B cell (primary cell): ENCODE measurements around the gene TSPAN18. TPM values are rescaled to one million over a fixed set of nuclear protein-coding genes. Genes with fewer than 3 reads are reported as not detected.

Experiments used
- ATAC-seq: fragments of 200-7000 bp; cut with Tn5 transposase; one replicate; pipeline ENCODE4 v1.10.0; 2021; ENCODE audit warnings: low read depth, mild to moderate bottlenecking, moderate number of reproducible peaks, moderate library complexity
- CTCF ChIA-PET: fragments of 350-600 bp; sonication (Branson Sonifier 250); formaldehyde crosslinking; loops from one replicate; lab custom pipeline; 2021; ENCODE audit warnings: antibody characterized with exemption, inconsistent platforms; lab: Charles Lee
- POLR2A ChIA-PET: fragments of 350-600 bp; sonication (Branson Sonifier 250); formaldehyde crosslinking; loops from one replicate; lab custom pipeline; 2021; ENCODE audit warnings: antibody characterized with exemption; lab: Charles Lee
- DNase-seq: peaks from one replicate; pipeline ENCODE4 v3.0.0; 2013
- H2AFZ ChIP-seq: 2 replicates; pipeline ENCODE4 v1.6.1; 2012; ENCODE audit warnings: mild to moderate bottlenecking, low read depth, low read length; ENCODE audit not compliant: insufficient read depth, poor library complexity, severe bottlenecking
- H3K27ac ChIP-seq, 2 donors: 1 replicate in 1 of 2; 2 replicates in 1 of 2; pipeline ENCODE4 v1.5.1; 2012 to 2013; ENCODE audit warnings: low read length in 2 of 2, mild to moderate bottlenecking in 2 of 2, moderate library complexity in 1 of 2
- H3K27me3 ChIP-seq, 4 experiments: fragments of 200-600 bp in 1 of 4; sonication (generic) in 1 of 4; replicated peaks in 1 of 4; 1 replicate in 2 of 4; 2 replicates in 2 of 4; pipeline versions ENCODE4 v1.6.1 to v1.7.0; 2013 to 2016; ENCODE audit warnings: low read length in 3 of 4, mild to moderate bottlenecking in 2 of 4, mixed read lengths in 1 of 4, moderate library complexity in 1 of 4; ENCODE audit not compliant: insufficient read depth in 4 of 4, control insufficient read depth in 3 of 4; ENCODE audit errors: control extremely low read depth in 1 of 4
- H3K36me3 ChIP-seq, 2 experiments: replicated peaks in 1 of 2; 1 replicate in 1 of 2; 2 replicates in 1 of 2; pipeline versions ENCODE4 v1.6.1 to v1.7.1; 2013; ENCODE audit warnings: low read length in 1 of 2; ENCODE audit not compliant: insufficient read depth in 2 of 2, control insufficient read depth in 1 of 2; ENCODE audit errors: control extremely low read depth in 1 of 2, extremely low read depth in 1 of 2
- H3K4me1 ChIP-seq, 2 donors: fragments of 200-600 bp in 1 of 2; sonication (generic) in 1 of 2; 1 replicate in 1 of 2; 2 replicates in 1 of 2; pipeline versions ENCODE4 v1.5.1 to v1.6.1; 2013 to 2017; ENCODE audit warnings: low read length in 2 of 2; ENCODE audit not compliant: control insufficient read depth in 2 of 2, insufficient read depth in 2 of 2
- H3K4me2 ChIP-seq: replicated peaks from 2 replicates; pipeline ENCODE3; 2012; ENCODE audit warnings: mild to moderate bottlenecking, low read depth, low read length; ENCODE audit not compliant: poor library complexity, severe bottlenecking
- H3K4me3 ChIP-seq, 5 experiments: fragments of 200-600 bp in 1 of 5; sonication (generic) in 1 of 5; 1 replicate in 3 of 5; 2 replicates in 2 of 5; pipeline versions ENCODE4 v1.5.1 to v1.7.0; 2011 to 2016; ENCODE audit warnings: low read length in 4 of 5, mild to moderate bottlenecking in 4 of 5, low read depth in 2 of 5, control low read depth in 1 of 5, moderate library complexity in 1 of 5; ENCODE audit not compliant: insufficient read depth in 1 of 5; ENCODE audit errors: control extremely low read depth in 1 of 5, extremely low read depth in 1 of 5
- H3K79me2 ChIP-seq: fragments of 200-600 bp; sonication (generic); one replicate; pipeline ENCODE4 v1.6.0; 2016; ENCODE audit warnings: low read length; ENCODE audit not compliant: control insufficient read depth, insufficient read depth
- H3K9ac ChIP-seq: fragments of 200-600 bp; sonication (generic); 2 replicates; pipeline ENCODE4 v1.6.1; 2017; ENCODE audit warnings: mild to moderate bottlenecking, low read length, moderate library complexity
- H3K9me3 ChIP-seq, 3 donors: one replicate each; pipeline versions ENCODE4 v1.6.1 to v1.7.1; 2013; ENCODE audit warnings: low read length in 2 of 3; ENCODE audit not compliant: control insufficient read depth in 2 of 3, insufficient read depth in 1 of 3; ENCODE audit errors: control extremely low read depth in 1 of 3
- H4K20me1 ChIP-seq: 2 replicates; pipeline ENCODE4 v1.6.0; 2012; ENCODE audit warnings: mild to moderate bottlenecking, low read length; ENCODE audit not compliant: insufficient read depth, control insufficient read depth, poor library complexity, severe bottlenecking
- H3K27ac Mint-ChIP-seq: one replicate; pipeline ENCODE4 v1.8.0; 2021; ENCODE audit warnings: mixed read lengths
- H3K27me3 Mint-ChIP-seq: one replicate; pipeline ENCODE4 v1.8.0; 2021; ENCODE audit warnings: mixed read lengths
- H3K4me1 Mint-ChIP-seq: one replicate; pipeline ENCODE4 v1.8.0; 2021; ENCODE audit warnings: mixed read lengths
- H3K4me3 Mint-ChIP-seq: one replicate; pipeline ENCODE4 v1.8.0; 2021; ENCODE audit warnings: mixed read lengths
- H3K9me3 Mint-ChIP-seq: one replicate; pipeline ENCODE4 v1.8.0; 2022; ENCODE audit warnings: mixed read lengths; ENCODE audit not compliant: insufficient read depth
- EZH2 ChIP-seq: IDR thresholded peaks from 2 replicates; pipeline ENCODE4 v1.6.1; 2012; ENCODE audit warnings: borderline replicate concordance, low read depth, mild to moderate bottlenecking, moderate library complexity, low read length; ENCODE audit not compliant: insufficient read depth, poor library complexity, severe bottlenecking
- WGBS: methylation state at CpG from one replicate; pipeline ENCODE4 v1.1.5; 2013; ENCODE audit warnings: missing lambda C conversion rate; ENCODE audit not compliant: insufficient coverage; 5-methylcytosine and 5-hydroxymethylcytosine counted together
- intact Hi-C: fragments of 100-400 bp; cut with micrococcal nuclease; formaldehyde crosslinking; loops from one replicate; pipeline ENCODE4 v1.10.0; 2022
- polyA plus RNA-seq: library from polyadenylated mRNA; depleted of rRNA; stranded (reverse); fragments of >200 nt; gene quantifications from 2 replicates; pipeline ENCODE4 v1.2.3, GENCODE V29; 2012
- total RNA-seq, 2 donors: library from RNA; stranded (reverse); fragments of 120-200 nt in 1 of 2; gene quantifications; 1 replicate in 1 of 2; 2 replicates in 1 of 2; pipeline versions ENCODE4 v1.2.3 to v1.2.4, GENCODE V29; 2013 to 2022
- TF ChIP-seq, protein P1 (sequence below): fragments of 200-600 bp; IDR thresholded peaks from one replicate; pipeline ENCODE4 v1.8.0; 2022; ENCODE audit warnings: antibody characterized with exemption, mild to moderate bottlenecking

Gene TSPAN18
- total and polyA plus RNA-seq, 2 donors (not counting 1 experiment from before 2014, with no cell fraction given): 0.75 to 2.0 TPM

DNA sequence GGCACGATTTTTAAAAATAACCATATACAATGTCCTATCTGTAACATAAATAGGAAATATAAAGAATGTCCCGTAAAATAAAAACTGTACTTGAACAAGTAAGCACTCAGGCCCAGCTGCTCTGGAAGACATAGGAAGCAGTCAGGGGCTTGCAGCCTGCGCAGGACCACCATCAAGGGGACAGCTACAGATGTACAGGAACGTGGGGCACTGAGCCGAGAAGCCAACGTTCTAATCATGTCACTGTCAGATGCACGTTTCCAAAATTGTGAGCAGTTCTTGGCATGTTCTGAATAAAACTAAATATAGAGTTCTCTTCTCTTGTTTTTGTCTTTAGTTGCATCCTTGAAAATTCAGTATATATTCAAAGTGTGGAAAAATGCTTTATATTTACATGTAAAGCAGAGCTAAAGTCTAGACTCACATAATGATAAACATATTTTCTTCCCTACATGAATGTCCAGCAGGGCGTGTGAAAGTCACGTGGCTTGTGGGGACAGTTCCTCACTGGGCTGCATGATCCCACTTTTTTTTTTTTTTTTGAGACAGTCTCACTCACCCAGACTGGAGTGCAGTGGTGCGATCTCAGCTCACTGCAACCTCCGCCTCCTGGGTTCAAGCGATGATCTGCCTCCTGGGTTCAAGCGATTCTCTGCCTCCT lies 28.4 kb upstream of the TSPAN18 start:
- Histone ChIP-seq H3K79me2 (no peaks in the 10 kb centered on the region), H3K4me1 (no peaks in the 10 kb centered on the region), H3K36me3 (no peaks in the 10 kb centered on the region), H3K27me3 (peaks cover 0 to 9% (median 1%) of the 10 kb centered on the region in 4 experiments), H3K9me3 (peaks cover 0 to 7% (median 2%) of the 10 kb centered on the region in 3 donors), H3K4me2 (no peak overlapping the region), H3K9ac (no peak overlapping the region), H4K20me1 (no peaks in the 10 kb centered on the region), H2AFZ (no peak overlapping the region), H3K27ac (no peak overlapping the region), H3K4me3 (no peak overlapping the region)
- H3K27me3 Mint-ChIP-seq: peaks cover 30% of the 10 kb centered on the region
- no peak for DNase-seq
- no peaks in the 10 kb centered on the region for H3K9me3 Mint-ChIP-seq
- 92% methylated on average over 9 of the region's 13 CpGs for WGBS
- no peak overlapping the region for H3K27ac Mint-ChIP-seq
- no peak for TF ChIP-seq EZH2
- TF ChIP-seq, protein P1, sequence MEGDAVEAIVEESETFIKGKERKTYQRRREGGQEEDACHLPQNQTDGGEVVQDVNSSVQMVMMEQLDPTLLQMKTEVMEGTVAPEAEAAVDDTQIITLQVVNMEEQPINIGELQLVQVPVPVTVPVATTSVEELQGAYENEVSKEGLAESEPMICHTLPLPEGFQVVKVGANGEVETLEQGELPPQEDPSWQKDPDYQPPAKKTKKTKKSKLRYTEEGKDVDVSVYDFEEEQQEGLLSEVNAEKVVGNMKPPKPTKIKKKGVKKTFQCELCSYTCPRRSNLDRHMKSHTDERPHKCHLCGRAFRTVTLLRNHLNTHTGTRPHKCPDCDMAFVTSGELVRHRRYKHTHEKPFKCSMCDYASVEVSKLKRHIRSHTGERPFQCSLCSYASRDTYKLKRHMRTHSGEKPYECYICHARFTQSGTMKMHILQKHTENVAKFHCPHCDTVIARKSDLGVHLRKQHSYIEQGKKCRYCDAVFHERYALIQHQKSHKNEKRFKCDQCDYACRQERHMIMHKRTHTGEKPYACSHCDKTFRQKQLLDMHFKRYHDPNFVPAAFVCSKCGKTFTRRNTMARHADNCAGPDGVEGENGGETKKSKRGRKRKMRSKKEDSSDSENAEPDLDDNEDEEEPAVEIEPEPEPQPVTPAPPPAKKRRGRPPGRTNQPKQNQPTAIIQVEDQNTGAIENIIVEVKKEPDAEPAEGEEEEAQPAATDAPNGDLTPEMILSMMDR: no peak
- intact Hi-C loops: no loop called here
- no peak overlapping the region for H3K4me3 Mint-ChIP-seq
- no peak for ATAC-seq
- ChIA-PET CTCF (no interaction called here), POLR2A (no interaction called here)
- peaks cover 2% of the 10 kb centered on the region for H3K4me1 Mint-ChIP-seq
